GM12878 (cell line): ENCODE measurements around the gene SPOP. TPM values are rescaled to one million over a fixed set of nuclear protein-coding genes. Genes with fewer than 3 reads are reported as not detected.

Experiments used
- ATAC-seq: fragments of 200-7000 bp; cut with Tn5 transposase; 3 replicates; pipeline ENCODE4 v1.9.1; 2020; ENCODE audit warnings: mild to moderate bottlenecking, moderate library complexity
- BruUV-seq: library from RNA; stranded (reverse); fragments of 400-500 nt; replicated peaks from 2 replicates; lab custom pipeline; 2021; lab: Mats Ljungman, UMichigan
- CTCF ChIA-PET: fragments of 300-600 bp; sonication (Branson Sonifier 250); formaldehyde crosslinking; extraction: SDS; loops from one replicate; lab custom pipeline; 2021; ENCODE audit warnings: inconsistent platforms; lab: Yijun Ruan, JAX
- POLR2A ChIA-PET: fragments of 350-600 bp; formaldehyde crosslinking; extraction: SDS; loops from one replicate; lab custom pipeline; 2021; ENCODE audit warnings: inconsistent platforms; lab: Charles Lee
- RAD21 ChIA-PET: fragments of 300-600 bp; sonication (Branson Sonifier 250); formaldehyde crosslinking; loops from one replicate; lab custom pipeline; 2023; ENCODE audit warnings: antibody characterized with exemption; ENCODE audit not compliant: unreplicated experiment; lab: Charles Lee
- SMC1A ChIA-PET: fragments of 300-600 bp; sonication (Branson Sonifier 250); formaldehyde crosslinking; loops from one replicate; lab custom pipeline; 2023; ENCODE audit not compliant: unreplicated experiment, uncharacterized antibody; lab: Charles Lee
- DNase-seq: peaks from one replicate; pipeline ENCODE4 v3.0.0-alpha.2; 2011; ENCODE audit warnings: low read depth, low spot score
- FAIRE-seq: peaks from 3 replicates; lab custom pipeline; 2011; peaks lifted over from hg19 to GRCh38; lab: Jason Lieb, UNC
- H2AFZ ChIP-seq: 2 replicates; pipeline ENCODE4 v1.6.0; 2011; ENCODE audit warnings: low read depth, low read length, control low read depth; ENCODE audit not compliant: control insufficient read depth
- H3K27ac ChIP-seq: 2 replicates; pipeline ENCODE4 v1.5.1; 2011; ENCODE audit warnings: control low read depth; ENCODE audit not compliant: control insufficient read depth, insufficient read depth
- H3K27me3 ChIP-seq, 2 experiments: replicated peaks in 1 of 2; 2 replicates each; pipeline versions ENCODE4 v1.6.0 to v1.6.1; 2011; ENCODE audit warnings: low read length in 1 of 2; ENCODE audit not compliant: control insufficient read depth in 2 of 2, insufficient read depth in 2 of 2
- H3K36me3 ChIP-seq, 2 experiments: 2 replicates each; pipeline ENCODE4 v1.5.1; 2011; ENCODE audit warnings: low read length in 1 of 2; ENCODE audit not compliant: control insufficient read depth in 2 of 2, insufficient read depth in 2 of 2
- H3K4me1 ChIP-seq: 2 replicates; pipeline ENCODE4 v1.6.1; 2011; ENCODE audit warnings: mild to moderate bottlenecking, low read length, moderate library complexity, mixed read lengths; ENCODE audit not compliant: control insufficient read depth, insufficient read depth
- H3K4me2 ChIP-seq: 2 replicates; pipeline ENCODE4 v1.6.0; 2011; ENCODE audit warnings: control low read depth; ENCODE audit not compliant: control insufficient read depth, insufficient read depth
- H3K4me3 ChIP-seq: fragments of 200-600 bp; sonication (generic); 2 replicates; pipeline ENCODE4 v1.5.1; 2016
- H3K79me2 ChIP-seq: 2 replicates; pipeline ENCODE4 v1.6.0; 2011; ENCODE audit warnings: low read length; ENCODE audit not compliant: control insufficient read depth, insufficient read depth
- H3K9ac ChIP-seq: 2 replicates; pipeline ENCODE4 v1.8.0; 2011; ENCODE audit warnings: low read length, control low read depth, mixed read lengths; ENCODE audit not compliant: control insufficient read depth, insufficient read depth
- H3K9me3 ChIP-seq: replicated peaks from 3 replicates; pipeline ENCODE4 v1.5.1; 2011; ENCODE audit warnings: mild to moderate bottlenecking, low read length; ENCODE audit not compliant: control insufficient read depth, insufficient read depth
- H4K20me1 ChIP-seq: 2 replicates; pipeline ENCODE4 v1.6.0; 2011; ENCODE audit not compliant: control insufficient read depth, insufficient read depth
- JUNB ChIP-seq: IDR thresholded peaks from 2 replicates; pipeline ENCODE4 v1.6.1; 2016; ENCODE audit warnings: antibody characterized with exemption, mild to moderate bottlenecking
- MTA3 ChIP-seq: IDR thresholded peaks from 2 replicates; pipeline ENCODE4 v1.6.1; 2012; ENCODE audit warnings: low read length, inconsistent platforms, borderline replicate concordance
- RAD21 ChIP-seq: IDR thresholded peaks from 2 replicates; pipeline ENCODE4 v1.6.1; 2011; ENCODE audit warnings: mild to moderate bottlenecking, low read depth, low read length, moderate library complexity; ENCODE audit not compliant: insufficient read depth
- SMC3 ChIP-seq: IDR thresholded peaks from 2 replicates; pipeline ENCODE4 v1.6.1; 2011; ENCODE audit warnings: low read length, improper control_type of control experiment, borderline replicate concordance
- WGBS: methylation state at CpG from one replicate; pipeline ENCODE4 v1.1.6; 2016; ENCODE audit warnings: low lambda C conversion rate; ENCODE audit not compliant: insufficient replicate concordance, insufficient coverage; ENCODE audit errors: missing lambda C conversion rate; 5-methylcytosine and 5-hydroxymethylcytosine counted together
- in situ Hi-C: fragments of 300-500 bp; cut with MboI; formaldehyde crosslinking; loops from 9 replicates; pipeline ENCODE4 v1.14.3; 2018; ENCODE audit warnings: mixed read lengths
- intact Hi-C: fragments of 100-400 bp; cut with micrococcal nuclease; formaldehyde crosslinking; loops from one replicate; pipeline ENCODE4 v1.14.2; 2022; ENCODE audit not compliant: unreplicated experiment
- polyA plus RNA-seq, 11 experiments: library from polyadenylated mRNA; depleted of rRNA in 4 of 11; unstranded in 6 of 11; stranded (reverse) in 5 of 11; fragments of >200 nt; fragmentation: Nextera tagmentation in 4 of 11; fragmentation: Illumina TruSeq in 1 of 11; extraction: Ambion mirVana in 4 of 11; extraction: Trizol in 1 of 11; gene quantifications; 1 replicate in 1 of 11; 2 replicates in 10 of 11; pipeline versions ENCODE4 v1.2.1 to v1.2.3, GENCODE V29; 2011 to 2016; ENCODE audit warnings: inconsistent platforms in 2 of 11, missing spikeins in 2 of 11, low read depth in 1 of 11
- total RNA-seq, 4 experiments: library from RNA; depleted of rRNA in 3 of 4; stranded (reverse); fragments of >200 nt in 3 of 4; fragmentation: Illumina TruSeq in 1 of 4; extraction: Trizol in 1 of 4; gene quantifications; 2 replicates each; pipeline versions ENCODE4 v1.2.1 to v1.2.3, GENCODE V29; 2013 to 2021
- TF ChIP-seq, protein P1 (sequence below): fragments of 450-650 bp; IDR thresholded peaks from 2 replicates; pipeline ENCODE4 v1.6.1; 2016; ENCODE audit warnings: mild to moderate bottlenecking
- TF ChIP-seq, protein P2 (sequence below), 3 experiments: IDR thresholded peaks in 2 of 3; conservative IDR thresholded peaks in 1 of 3; 2 replicates each; pipeline ENCODE4 v1.5.1; 2011; ENCODE audit warnings: low read depth in 3 of 3, low read length in 3 of 3, mild to moderate bottlenecking in 3 of 3, control low read depth in 2 of 3, moderate library complexity in 2 of 3, inconsistent platforms in 1 of 3, mixed read lengths in 1 of 3; ENCODE audit not compliant: control insufficient read depth in 2 of 3, insufficient read depth in 1 of 3; ENCODE audit errors: extremely low read depth in 1 of 3

Gene SPOP
- total and polyA plus RNA-seq, 10 of the 15 experiments (the other 5 are each of a cell fraction or from before 2014, with no cell fraction given), result 35.1 to 80.4 (median 44.7) TPM

GRCh38 chr17:49705254-49705653 is 27.4 kb upstream of the SPOP start:
- DNase-seq (no peak), ATAC-seq (no peak), FAIRE-seq (no peak)
- POLR2A ChIA-PET, result no interaction called here
- H3K27ac ChIP-seq, result no peak overlapping the region
- in situ Hi-C loops (loop anchor here (5.0 to 10.0 kb wide), 2 partner anchors 82 to 290 kb away; partner anchors contain the start of genes DLX3 and KAT7), intact Hi-C loops (loop anchor here (5.0 to 10.0 kb wide), 3 partner anchors 57 to 290 kb away; partner anchors contain the start of genes DLX3 and FAM117A)
- RAD21 ChIA-PET, result interaction anchor here (1.0 to 3.7 kb wide), 2 partner anchors 10 to 291 kb away, joined by 3 to 15 read pairs; no protein-coding TSS in a partner anchor
- 0 out of 2 replicates have a peak, but pooled peaks cover 3% of the 10 kb centered on the region for H3K4me1 ChIP-seq
- H3K4me3 ChIP-seq, result no peak overlapping the region
- peaks cover 13 to 25% of the 10 kb centered on the region in 2 experiments for H3K36me3 ChIP-seq
- H3K4me2 ChIP-seq, result no peak overlapping the region
- H4K20me1 ChIP-seq, result no peaks in the 10 kb centered on the region
- peaks cover 12% of the 10 kb centered on the region for H3K79me2 ChIP-seq
- no TSS peak for BruUV-seq
- CTCF ChIA-PET, result interaction anchor here (0.9 to 21.7 kb wide), 6 partner anchors 9 to 133 kb away, joined by 3 to 483 read pairs (median 9); partner anchors contain the start of genes KAT7 and NXPH3
- no peak overlapping the region for H3K9ac ChIP-seq
- H2AFZ ChIP-seq, result no peak overlapping the region
- no peaks in the 10 kb centered on the region for H3K9me3 ChIP-seq
- SMC1A ChIA-PET, result interaction anchor here (0.8 to 1.7 kb wide), 5 partner anchors 9 to 139 kb away, joined by 3 to 7 read pairs (median 5); no protein-coding TSS in a partner anchor
- H3K27me3 ChIP-seq, result no peaks in the 10 kb centered on the region
- TF ChIP-seq MTA3, result no peak
- no peak for TF ChIP-seq JUNB

- 0 out of 2 replicates have a peak, but pooled peaks cover 3% of the 10 kb centered on the region for H3K4me1 ChIP-seq
- 55% methylated on average over 6 of the region's 6 CpGs for WGBS
- in situ Hi-C loops (loop anchor here (10.0 kb wide), 1 partner anchor 291 kb away; the partner anchor contains the start of gene DLX3), intact Hi-C loops (loop anchor here (10.0 kb wide), 1 partner anchor 291 kb away; the partner anchor contains the start of gene DLX3)
- H2AFZ ChIP-seq, result no peak overlapping the region
- H3K27ac ChIP-seq, result no peak overlapping the region
- H3K79me2 ChIP-seq, result peaks cover 12% of the 10 kb centered on the region
- SMC1A ChIA-PET, result interaction anchor here (0.6 to 1.8 kb wide), 7 partner anchors 59 to 146 kb away, joined by 3 to 7 read pairs (median 4); partner anchors contain the start of gene FAM117A
- H3K9me3 ChIP-seq, result no peaks in the 10 kb centered on the region
- no peak overlapping the region for H3K4me3 ChIP-seq
- ATAC-seq (no peak), FAIRE-seq (no peak), DNase-seq (no peak)
- peak; percentile 53 for TF ChIP-seq RAD21
- peak; percentile 77; the same call in 1 of the 2 replicates for TF ChIP-seq SMC3
- TF ChIP-seq, protein P1, sequence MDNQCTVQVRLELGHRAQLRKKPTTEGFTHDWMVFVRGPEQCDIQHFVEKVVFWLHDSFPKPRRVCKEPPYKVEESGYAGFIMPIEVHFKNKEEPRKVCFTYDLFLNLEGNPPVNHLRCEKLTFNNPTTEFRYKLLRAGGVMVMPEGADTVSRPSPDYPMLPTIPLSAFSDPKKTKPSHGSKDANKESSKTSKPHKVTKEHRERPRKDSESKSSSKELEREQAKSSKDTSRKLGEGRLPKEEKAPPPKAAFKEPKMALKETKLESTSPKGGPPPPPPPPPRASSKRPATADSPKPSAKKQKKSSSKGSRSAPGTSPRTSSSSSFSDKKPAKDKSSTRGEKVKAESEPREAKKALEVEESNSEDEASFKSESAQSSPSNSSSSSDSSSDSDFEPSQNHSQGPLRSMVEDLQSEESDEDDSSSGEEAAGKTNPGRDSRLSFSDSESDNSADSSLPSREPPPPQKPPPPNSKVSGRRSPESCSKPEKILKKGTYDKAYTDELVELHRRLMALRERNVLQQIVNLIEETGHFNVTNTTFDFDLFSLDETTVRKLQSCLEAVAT, result no peak
- TF ChIP-seq, protein P2, sequence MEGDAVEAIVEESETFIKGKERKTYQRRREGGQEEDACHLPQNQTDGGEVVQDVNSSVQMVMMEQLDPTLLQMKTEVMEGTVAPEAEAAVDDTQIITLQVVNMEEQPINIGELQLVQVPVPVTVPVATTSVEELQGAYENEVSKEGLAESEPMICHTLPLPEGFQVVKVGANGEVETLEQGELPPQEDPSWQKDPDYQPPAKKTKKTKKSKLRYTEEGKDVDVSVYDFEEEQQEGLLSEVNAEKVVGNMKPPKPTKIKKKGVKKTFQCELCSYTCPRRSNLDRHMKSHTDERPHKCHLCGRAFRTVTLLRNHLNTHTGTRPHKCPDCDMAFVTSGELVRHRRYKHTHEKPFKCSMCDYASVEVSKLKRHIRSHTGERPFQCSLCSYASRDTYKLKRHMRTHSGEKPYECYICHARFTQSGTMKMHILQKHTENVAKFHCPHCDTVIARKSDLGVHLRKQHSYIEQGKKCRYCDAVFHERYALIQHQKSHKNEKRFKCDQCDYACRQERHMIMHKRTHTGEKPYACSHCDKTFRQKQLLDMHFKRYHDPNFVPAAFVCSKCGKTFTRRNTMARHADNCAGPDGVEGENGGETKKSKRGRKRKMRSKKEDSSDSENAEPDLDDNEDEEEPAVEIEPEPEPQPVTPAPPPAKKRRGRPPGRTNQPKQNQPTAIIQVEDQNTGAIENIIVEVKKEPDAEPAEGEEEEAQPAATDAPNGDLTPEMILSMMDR (IDR thresholded peaks at IDR 0.05 in 2 of 3, conservative IDR thresholded peaks at IDR 0.05 in 1 of 3; ENCODE audit: control insufficient read depth in 2 of 3, extremely low read depth in 1 of 3, insufficient read depth in 1 of 3, low read depth in 3 of 3, low read length in 3 of 3), result peak; percentile 61 to 77 (median 72)
- H3K36me3 ChIP-seq, result peaks cover 17 to 25% of the 10 kb centered on the region in 2 experiments
- CTCF ChIA-PET, result interaction anchor here (0.5 to 21.7 kb wide), 16 partner anchors 8 to 293 kb away, joined by 3 to 483 read pairs (median 4); partner anchors contain the start of genes KAT7 and NXPH3
- RAD21 ChIA-PET, result interaction anchor here (1.0 to 3.7 kb wide), 7 partner anchors 8 to 148 kb away, joined by 3 to 15 read pairs (median 6); no protein-coding TSS in a partner anchor
- no peaks in the 10 kb centered on the region for H3K27me3 ChIP-seq
- no peaks in the 10 kb centered on the region for H4K20me1 ChIP-seq
- BruUV-seq, result no TSS peak
- POLR2A ChIA-PET, result no interaction called here
- no peak overlapping the region for H3K4me2 ChIP-seq
- no peak overlapping the region for H3K9ac ChIP-seq
These were observed 25.8 kb upstream of the SPOP start for GRCh38 chr17:49703557-49704277.
